Measurements from ENCODE around the gene HES4. TPM values are rescaled to one million over a fixed set of nuclear protein-coding genes. Genes with fewer than 3 reads are reported as not detected.

Gene HES4
- total RNA-seq, 1 experiment from 2014 or later, result 145 TPM

DNA sequence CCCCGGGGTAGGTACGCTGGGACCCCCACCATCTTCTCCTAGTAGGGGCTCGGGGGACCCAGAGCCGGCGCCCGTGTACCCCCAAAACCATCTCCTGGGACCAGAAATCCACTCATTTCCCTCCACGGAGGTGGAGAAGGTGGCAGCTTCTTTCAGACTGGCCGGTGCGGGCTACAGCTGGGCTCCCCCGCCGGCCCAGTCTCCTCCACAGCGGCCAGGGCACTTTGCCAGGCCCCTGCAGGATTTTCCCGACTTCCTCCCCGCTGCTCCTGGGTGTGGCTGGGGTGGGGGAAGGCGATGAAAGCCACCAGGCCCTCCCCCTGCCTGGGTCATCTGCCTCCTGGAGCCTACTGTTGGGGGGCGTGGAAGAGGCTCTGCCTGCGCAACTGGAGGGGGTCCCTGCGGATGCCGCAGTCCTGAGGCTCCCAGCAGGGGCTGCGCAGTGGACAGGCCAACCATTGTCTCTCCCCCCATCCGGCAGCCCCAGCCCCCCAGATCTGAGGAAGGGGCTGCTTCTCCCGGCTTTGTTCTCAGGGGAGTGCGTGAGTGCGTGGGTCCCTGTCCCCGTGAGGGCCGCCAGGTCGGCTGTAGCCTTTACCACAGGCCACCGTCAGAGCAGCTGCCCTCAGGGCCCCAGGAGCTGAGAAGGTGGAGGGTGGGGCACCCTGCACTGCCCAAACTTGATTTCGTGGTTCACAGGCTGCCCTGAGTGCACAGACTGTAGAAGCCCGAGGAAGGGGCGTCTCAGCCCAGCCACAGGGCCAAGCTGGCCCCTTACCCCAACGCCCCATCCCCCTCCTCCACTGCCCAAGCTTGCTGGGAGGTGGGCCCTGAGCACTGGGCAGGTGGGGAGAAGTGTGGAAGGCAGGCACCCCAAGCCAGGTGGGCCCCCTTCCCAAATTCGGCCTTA is 21.4 kb upstream of the HES4 start:
- H3K9me2 ChIP-seq (ENCODE audit: insufficient read depth), result no peaks in the 10 kb centered on the region
- intact Hi-C loops (cut with micrococcal nuclease), result no loop called here
- H4K20me1 ChIP-seq (ENCODE audit: insufficient read depth), result no peaks in the 10 kb centered on the region
- ATAC-seq (peak; percentile 16), DNase-seq (ENCODE audit: low read depth, low spot score) (no peak)
- peak overlapping the region; percentile 73 to 79 for H3K4me3 ChIP-seq (replicated peaks in 1 of 2; ENCODE audit: low read depth in 1 of 2, low read length in 2 of 2)
- ChIA-PET CTCF (no interaction called here), POLR2A (interaction anchor here (1.0 to 1.1 kb wide), 2 partner anchors 38 to 41 kb away, joined by 3 read pairs; no protein-coding TSS in a partner anchor), RAD21 (ENCODE audit: low non-redundant PET in 1 of 2, low total read pairs in 2 of 2, uncharacterized antibody in 2 of 2, unreplicated experiment in 2 of 2) (no interaction called here)
- BruUV-seq (replicated peaks), result TSS peak; percentile 41
- no peak overlapping the region for H2AFZ ChIP-seq (ENCODE audit: low read depth, low read length, poor library complexity, severe bottlenecking)
- H3K4me2 ChIP-seq (ENCODE audit: low read length), result peak overlapping the region; percentile 98
- H3K9me3 ChIP-seq (ENCODE audit: control insufficient read depth in 1 of 2, insufficient read depth in 1 of 2, low read depth in 1 of 2, low read length in 2 of 2), result no peaks in the 10 kb centered on the region
- peak overlapping the region; percentile 87 for H3K27ac ChIP-seq (ENCODE audit: low read depth, low read length)
- peak overlapping the region; percentile 90 for H3K9ac ChIP-seq (ENCODE audit: low read length)
- TF ChIP-seq, protein P1, sequence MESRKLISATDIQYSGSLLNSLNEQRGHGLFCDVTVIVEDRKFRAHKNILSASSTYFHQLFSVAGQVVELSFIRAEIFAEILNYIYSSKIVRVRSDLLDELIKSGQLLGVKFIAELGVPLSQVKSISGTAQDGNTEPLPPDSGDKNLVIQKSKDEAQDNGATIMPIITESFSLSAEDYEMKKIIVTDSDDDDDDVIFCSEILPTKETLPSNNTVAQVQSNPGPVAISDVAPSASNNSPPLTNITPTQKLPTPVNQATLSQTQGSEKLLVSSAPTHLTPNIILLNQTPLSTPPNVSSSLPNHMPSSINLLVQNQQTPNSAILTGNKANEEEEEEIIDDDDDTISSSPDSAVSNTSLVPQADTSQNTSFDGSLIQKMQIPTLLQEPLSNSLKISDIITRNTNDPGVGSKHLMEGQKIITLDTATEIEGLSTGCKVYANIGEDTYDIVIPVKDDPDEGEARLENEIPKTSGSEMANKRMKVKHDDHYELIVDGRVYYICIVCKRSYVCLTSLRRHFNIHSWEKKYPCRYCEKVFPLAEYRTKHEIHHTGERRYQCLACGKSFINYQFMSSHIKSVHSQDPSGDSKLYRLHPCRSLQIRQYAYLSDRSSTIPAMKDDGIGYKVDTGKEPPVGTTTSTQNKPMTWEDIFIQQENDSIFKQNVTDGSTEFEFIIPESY (IDR thresholded peaks at IDR 0.05; ENCODE audit: extremely low read depth, insufficient replicate concordance, low read length), result no peak
- TF ChIP-seq POLR2AphosphoS5 (IDR thresholded peaks at IDR 0.05; ENCODE audit: low read depth, low read length) (peak; percentile 48), TCF7L2 (IDR thresholded peaks at IDR 0.05; ENCODE audit: borderline replicate concordance, extremely low read depth, insufficient read depth, insufficient read length) (peak; percentile 68), SRF (IDR thresholded peaks at IDR 0.05; ENCODE audit: low read depth) (no peak), ZFX (IDR thresholded peaks at IDR 0.05) (no peak), YY1 (IDR thresholded peaks at IDR 0.05; ENCODE audit: extremely low read depth, insufficient replicate concordance, low read depth, low read length) (peak; percentile 10)
- H3K4me1 ChIP-seq (ENCODE audit: control insufficient read depth in 1 of 2, insufficient read depth in 2 of 2, low read length in 2 of 2), result peaks cover 42 to 71% of the 10 kb centered on the region in 2 experiments
- H3K36me3 ChIP-seq (ENCODE audit: control insufficient read depth in 1 of 2, insufficient read depth in 2 of 2, low read length in 2 of 2), result peaks cover 0 to 15% of the 10 kb centered on the region in 2 experiments; a peak in 2 of 4 replicates
- H3K79me2 ChIP-seq (ENCODE audit: insufficient read depth, low read length), result peaks cover 56% of the 10 kb centered on the region
- H3K27me3 ChIP-seq (ENCODE audit: insufficient read depth, low read length), result no peaks in the 10 kb centered on the region

All from HCT116 (cell line).